Rectal smooth muscle tissue (tissue), 1 donor: ENCODE results near the gene CATSPER4.
"Not testable (repeated sequence)": the region's sequence is repeated elsewhere in the genome, so short reads cannot be mapped to it uniquely, and the experiment has no call there.

Experiments used
- H3K27ac ChIP-seq: one replicate; pipeline ENCODE4 v1.7.0; 2013; ENCODE audit warnings: low read depth, low read length, inconsistent platforms
- H3K27me3 ChIP-seq: one replicate; pipeline ENCODE4 v1.7.0; 2013; ENCODE audit warnings: low read length; ENCODE audit not compliant: control insufficient read depth, insufficient read depth
- H3K36me3 ChIP-seq: one replicate; pipeline ENCODE4 v1.7.0; 2013; ENCODE audit warnings: low read length; ENCODE audit not compliant: control insufficient read depth, insufficient read depth
- H3K4me1 ChIP-seq: one replicate; pipeline ENCODE4 v1.7.0; 2013; ENCODE audit warnings: low read length; ENCODE audit not compliant: control insufficient read depth, insufficient read depth
- H3K4me3 ChIP-seq: one replicate; pipeline ENCODE4 v1.7.0; 2013; ENCODE audit warnings: low read length
- H3K9ac ChIP-seq: one replicate; pipeline ENCODE4 v1.7.0; 2013; ENCODE audit warnings: low read length

The CATSPER4 gene

DNA sequence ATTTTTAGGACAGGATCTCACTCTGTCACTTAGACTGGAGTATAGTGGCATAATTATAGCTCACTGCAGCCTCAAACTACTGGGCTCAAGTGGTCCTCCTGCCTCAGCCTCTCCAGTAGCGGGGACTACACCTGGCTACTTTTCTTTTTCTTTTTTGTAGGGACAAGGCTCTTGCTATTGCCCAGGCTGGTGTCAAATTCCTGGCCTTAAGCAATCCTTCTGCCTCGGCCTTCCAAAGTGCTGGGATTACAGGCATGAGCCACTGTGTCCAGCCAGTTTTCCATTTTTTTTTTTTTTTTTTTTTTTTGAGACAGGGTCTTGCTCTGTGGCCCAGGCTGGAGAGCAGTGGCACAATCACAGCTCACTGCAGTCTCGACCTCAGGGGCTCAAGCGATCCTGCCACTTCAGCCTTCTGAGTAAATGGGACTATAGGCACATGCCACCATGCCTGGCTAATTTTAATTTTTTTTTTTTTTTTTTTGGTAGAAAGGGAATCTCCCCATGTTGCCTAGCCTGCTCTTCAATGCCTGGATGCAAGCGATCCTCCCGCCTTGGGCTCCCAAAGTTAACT is 23.0 kb downstream of the CATSPER4 start:
- no peak overlapping the region for H3K27ac ChIP-seq
- no peak overlapping the region for H3K9ac ChIP-seq
- no peaks in the 10 kb centered on the region for H3K27me3 ChIP-seq
- H3K36me3 ChIP-seq = no peaks in the 10 kb centered on the region
- H3K4me1 ChIP-seq = no peaks in the 10 kb centered on the region
- no peak overlapping the region for H3K4me3 ChIP-seq

DNA sequence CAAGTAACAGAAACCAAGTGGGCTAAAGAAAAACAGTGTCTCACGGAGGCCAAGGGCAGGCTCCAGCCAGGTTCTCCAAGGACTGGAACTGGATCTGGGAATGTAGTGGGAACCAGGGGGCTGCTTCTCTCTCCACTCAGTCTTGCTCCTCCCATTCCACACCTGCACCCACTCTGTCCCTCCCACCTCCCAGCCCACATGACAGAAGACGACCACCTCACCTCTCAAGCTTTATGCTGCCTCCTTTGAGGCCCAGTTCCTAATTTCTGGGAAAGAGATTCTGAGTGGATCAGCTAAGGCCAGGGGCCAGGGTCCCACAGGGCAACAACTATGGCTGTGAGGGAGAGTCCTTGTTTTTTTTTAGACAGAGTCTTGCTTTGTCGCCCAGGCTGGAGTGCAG is 24.8 kb downstream of the CATSPER4 start:
- no peaks in the 10 kb centered on the region for H3K4me1 ChIP-seq
- H3K27me3 ChIP-seq = no peaks in the 10 kb centered on the region
- no peak overlapping the region for H3K9ac ChIP-seq
- H3K27ac ChIP-seq = no peak overlapping the region
- H3K4me3 ChIP-seq = no peak overlapping the region
- H3K36me3 ChIP-seq = no peaks in the 10 kb centered on the region

DNA sequence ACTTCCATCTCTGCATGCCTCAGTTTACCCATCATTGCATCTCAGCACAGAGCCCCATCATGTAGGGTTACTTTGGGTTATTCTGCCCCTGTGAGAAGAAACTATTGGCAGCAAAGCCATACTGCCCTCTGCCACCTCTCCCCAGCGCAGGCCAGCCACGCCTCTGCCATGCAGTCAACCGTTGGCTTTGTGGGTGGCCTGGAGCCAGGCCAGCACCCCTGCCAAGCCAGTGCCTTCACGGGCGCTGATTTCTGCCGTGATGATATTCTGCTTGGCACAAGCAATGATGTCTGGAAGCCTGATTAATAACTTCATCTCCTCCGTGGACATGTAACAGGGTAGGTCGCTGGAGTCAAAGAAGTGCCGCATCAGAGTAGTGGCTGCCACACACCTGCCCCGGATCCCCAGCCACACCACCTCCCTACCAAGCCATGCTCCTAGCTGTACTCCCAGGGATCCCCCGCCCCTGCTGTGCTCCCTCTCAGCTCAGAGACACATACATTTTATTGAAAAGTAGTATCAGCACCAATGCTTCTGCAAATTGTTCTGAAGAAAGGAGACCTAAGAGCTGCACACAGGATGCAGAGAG is 28.6 kb downstream of the CATSPER4 start:
- Histone ChIP-seq H3K36me3 (no peaks in the 10 kb centered on the region), H3K27ac (no peak overlapping the region)

DNA sequence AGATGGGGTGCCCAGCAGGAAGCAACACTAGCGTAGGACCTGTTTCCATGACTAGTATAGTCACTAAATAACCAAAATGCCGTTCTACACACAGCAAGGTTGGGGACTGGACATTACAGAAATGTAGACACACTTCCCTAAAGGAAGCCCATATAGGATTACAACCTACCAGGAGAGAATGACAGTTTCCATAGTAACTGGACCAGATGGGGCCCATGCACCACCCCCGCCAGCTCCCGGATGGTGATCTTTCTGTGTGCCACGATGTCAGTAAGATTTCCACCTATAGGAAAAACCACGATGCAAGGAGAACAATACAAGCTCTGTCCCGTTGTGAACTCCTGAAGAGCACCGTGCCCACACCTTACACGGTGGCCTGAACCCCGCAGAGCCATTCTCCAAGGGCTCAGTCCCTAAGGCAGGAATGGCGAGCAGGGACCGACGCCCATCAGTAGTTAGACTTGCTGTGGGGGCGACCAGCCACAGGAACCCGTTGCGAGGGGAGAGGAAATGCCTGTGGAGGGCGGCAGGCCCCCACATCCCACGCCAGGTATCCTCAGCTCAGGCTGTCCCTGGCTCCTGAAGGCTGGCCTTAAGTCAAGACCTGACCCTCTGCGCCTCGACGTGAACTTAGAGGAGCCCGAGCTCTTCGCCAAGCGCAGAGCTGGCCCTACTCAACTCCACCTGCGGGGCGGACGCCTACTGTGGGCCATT is 30.0 kb downstream of the CATSPER4 start:
- H3K27ac ChIP-seq = no peak overlapping the region
- H3K4me3 ChIP-seq = no peak overlapping the region

More for the DNA sequence above, 28.6 kb downstream of the CATSPER4 start:
- no peak overlapping the region for H3K9ac ChIP-seq
- H3K27me3 ChIP-seq = no peaks in the 10 kb centered on the region
- H3K4me3 ChIP-seq = no peak overlapping the region
- H3K4me1 ChIP-seq = no peaks in the 10 kb centered on the region

DNA sequence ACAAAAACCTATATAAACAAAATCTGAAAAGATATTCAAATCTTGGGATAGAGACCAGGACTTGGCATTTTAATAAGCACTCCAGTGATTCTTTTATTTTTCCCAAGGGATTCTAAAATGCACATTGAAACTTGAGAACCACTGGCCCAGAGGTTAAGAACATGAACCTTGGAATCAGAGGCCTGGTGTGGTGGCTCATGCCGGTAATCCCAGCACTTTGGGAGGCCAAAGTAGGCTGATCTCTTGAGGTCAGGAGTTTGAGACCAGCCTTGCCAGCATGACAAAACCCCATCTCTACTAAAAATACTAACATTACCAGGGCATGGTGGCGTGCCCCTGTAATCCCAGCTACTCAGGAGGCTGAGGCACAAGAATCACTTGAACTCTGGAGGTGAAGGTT is 30.7 kb downstream of the CATSPER4 start:
- H3K27me3 ChIP-seq = no peaks in the 10 kb centered on the region
- H3K4me3 ChIP-seq = no peak overlapping the region
- no peaks in the 10 kb centered on the region for H3K36me3 ChIP-seq
- no peak overlapping the region for H3K9ac ChIP-seq
- H3K27ac ChIP-seq = no peak overlapping the region
- H3K4me1 ChIP-seq = no peaks in the 10 kb centered on the region

More for the DNA sequence above, 30.0 kb downstream of the CATSPER4 start:
- no peaks in the 10 kb centered on the region for H3K4me1 ChIP-seq
- H3K27me3 ChIP-seq = no peaks in the 10 kb centered on the region
- no peak overlapping the region for H3K9ac ChIP-seq
- no peaks in the 10 kb centered on the region for H3K36me3 ChIP-seq

DNA sequence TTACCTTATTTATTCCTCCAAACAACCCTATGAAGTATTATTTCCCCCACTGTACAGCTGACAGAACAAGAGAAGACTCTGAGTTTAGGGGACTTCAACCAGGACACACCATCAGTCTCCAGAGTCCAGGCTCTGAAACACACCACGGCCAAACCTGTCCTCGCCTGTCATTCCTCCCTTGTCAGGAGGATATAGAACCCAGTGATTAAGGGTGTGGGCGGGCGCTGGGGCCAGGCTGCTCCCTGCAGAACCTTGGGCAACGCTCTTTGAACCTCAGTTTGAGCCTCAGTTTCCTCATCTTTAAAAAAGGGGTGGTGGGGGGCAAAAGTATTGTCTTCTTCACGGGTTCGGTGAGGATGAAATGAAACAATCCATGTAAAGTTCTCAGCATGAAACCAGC is 34.2 kb downstream of the CATSPER4 start:
- no peak overlapping the region for H3K9ac ChIP-seq
- peaks cover 2% of the 10 kb centered on the region for H3K27me3 ChIP-seq
- H3K27ac ChIP-seq = no peak overlapping the region
- no peaks in the 10 kb centered on the region for H3K4me1 ChIP-seq
- no peak overlapping the region for H3K4me3 ChIP-seq
- no peaks in the 10 kb centered on the region for H3K36me3 ChIP-seq

DNA sequence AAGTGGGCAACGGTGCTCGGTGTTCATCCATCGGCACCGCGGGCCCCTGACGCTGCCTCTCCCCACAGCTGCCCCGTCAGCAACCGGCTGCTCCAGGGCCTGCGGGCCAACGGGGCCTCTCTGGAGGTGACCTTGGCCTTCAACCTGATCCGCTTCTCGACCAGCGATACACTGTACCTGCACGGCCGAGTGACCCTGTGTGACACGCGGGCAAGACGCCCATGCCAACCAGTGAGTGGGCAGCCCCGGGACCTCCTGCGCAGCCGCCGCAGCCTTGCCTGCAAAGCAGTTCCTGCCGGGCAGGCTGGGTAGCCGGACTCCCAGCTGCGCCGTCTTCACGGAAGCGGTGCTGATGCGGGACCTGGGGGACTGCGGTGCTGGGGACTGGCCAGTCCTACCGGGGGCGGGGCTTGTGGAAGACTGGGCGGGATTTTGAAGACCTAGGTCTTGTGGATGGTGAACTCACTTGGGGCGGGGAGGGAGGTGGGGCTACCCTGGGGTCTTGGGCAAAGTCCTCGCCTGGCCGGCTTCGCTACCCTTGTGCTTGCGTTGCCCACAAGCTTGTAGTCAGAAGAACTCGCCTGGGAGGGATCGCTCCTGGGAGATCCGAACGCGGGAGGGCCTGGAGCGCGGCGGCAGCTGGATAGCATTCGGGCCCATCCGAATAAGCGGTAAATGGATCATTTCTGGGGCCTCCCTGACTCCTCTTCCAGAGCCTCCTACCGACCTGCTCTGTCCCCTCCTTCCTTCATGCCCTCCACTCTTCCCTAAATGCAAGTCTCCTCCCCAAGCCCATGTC is 34.8 kb downstream of the CATSPER4 start:
- Histone ChIP-seq H3K36me3 (no peaks in the 10 kb centered on the region), H3K9ac (no peak overlapping the region), H3K27ac (no peak overlapping the region), H3K4me3 (peak overlapping the region; percentile 52), H3K27me3 (peaks cover 2% of the 10 kb centered on the region), H3K4me1 (no peaks in the 10 kb centered on the region)

DNA sequence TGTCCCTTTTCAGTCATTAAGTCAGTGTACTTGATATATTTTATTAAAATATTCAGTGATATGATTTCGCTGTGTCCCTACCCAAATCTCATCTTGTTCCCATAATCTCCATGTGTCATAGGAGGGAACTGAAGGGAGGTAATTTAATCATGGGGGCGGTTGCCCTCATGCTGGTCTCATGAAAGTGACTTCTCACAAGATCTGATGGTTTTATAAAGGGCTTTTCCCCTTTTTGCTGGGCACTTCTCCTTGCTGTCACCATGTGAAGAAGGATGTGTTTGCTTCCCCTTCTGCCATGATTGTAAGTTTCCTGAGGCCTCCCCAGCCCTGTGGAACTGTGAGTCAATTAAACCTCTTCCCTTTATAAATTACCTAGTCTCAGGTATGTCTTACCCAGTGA is 40.3 kb downstream of the CATSPER4 start:
- H3K27me3 ChIP-seq, H3K9ac ChIP-seq, H3K4me1 ChIP-seq, H3K36me3 ChIP-seq, H3K27ac ChIP-seq, H3K4me3 ChIP-seq: not testable (repeated sequence)

DNA sequence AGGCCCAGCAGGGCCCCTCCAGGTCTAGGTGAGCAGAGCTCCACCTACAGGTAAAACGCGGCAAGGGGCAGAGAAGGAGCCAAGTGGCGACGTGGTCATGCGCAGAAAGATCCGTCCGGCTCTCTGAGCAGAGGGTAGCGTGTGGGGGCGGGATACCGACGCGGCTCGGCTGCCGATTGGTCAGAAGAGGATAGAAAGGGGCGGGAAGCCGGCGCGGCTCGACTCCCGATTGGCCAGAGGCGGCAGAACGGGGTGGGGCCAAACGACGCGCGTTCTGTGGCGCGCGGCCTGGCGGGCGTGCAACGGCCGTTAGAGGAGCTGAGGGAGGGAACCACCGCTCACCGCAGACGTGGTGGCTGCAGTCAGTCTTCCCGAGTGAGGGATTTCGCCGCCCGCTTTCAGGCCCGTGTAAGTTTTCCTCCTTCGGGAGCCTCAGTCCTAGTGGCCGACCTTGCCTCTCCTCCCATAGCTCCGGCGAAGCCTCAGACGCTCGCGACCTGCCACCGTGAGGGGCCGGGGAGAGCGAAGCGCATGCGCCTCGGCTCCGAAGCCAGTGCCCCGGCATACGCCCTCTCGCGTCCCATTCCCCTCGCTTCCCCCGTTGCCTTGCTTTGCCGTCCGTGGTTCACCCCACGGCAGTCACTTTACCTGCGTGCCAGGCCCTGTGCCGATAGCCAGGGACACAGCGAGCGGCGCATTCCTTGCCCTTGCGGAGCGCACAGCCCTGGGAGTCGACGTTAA is 43.7 kb downstream of the CATSPER4 start, which contains the start of gene CEP85:
CEP85 (plus strand) TSS at position 298 of the 741 bp plus-strand sequence. CDS start 5,584 bp downstream, outside the sequence.
- H3K4me1 ChIP-seq = peaks cover 3% of the 10 kb centered on the region
- H3K36me3 ChIP-seq = no peaks in the 10 kb centered on the region
- H3K4me3 ChIP-seq = peak within 1 kb of the TSS; percentile 99
- no peaks in the 10 kb centered on the region for H3K27me3 ChIP-seq
- H3K9ac ChIP-seq = peak within 1 kb of the TSS; percentile 97
- peak within 1 kb of the TSS; percentile 94 for H3K27ac ChIP-seq

DNA sequence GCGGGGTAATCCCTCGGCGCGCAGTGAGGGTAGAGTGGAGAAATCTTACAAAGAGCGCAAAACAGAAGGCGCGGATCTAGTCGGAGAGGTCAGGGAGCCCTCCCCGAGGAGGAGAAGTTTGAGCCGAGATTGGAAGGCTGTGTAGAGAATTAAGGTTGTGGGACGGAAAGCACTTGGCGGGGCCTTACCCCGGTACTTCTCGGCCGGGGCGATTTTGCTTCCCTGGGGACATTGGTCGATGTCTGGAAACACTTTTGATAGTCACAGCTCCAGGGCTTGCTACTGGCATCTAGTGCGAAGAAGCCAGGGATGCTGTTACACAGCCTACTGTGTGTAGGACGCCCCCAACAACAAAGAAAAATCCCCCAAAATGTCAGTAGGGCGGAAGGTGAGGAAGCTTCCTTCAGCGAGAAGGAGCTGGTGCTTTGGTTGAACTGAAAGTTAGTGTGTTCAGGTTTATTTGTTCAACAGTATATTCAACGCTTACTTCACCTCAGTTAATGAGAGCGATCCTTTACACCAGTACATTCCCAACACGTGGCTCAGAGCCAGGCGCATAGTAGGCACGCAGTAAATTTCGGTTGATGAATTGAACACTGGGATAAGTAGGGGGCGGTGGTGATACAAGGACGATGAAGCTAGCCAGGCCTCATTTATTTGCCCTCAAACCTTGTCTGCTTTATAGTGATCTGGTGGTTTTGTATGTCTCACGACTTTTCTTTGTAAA is 44.4 kb downstream of the CATSPER4 start:
- Histone ChIP-seq H3K4me3 (peak overlapping the region; percentile 99), H3K27ac (peak overlapping the region; percentile 94), H3K4me1 (peaks cover 3% of the 10 kb centered on the region), H3K27me3 (no peaks in the 10 kb centered on the region), H3K9ac (peak overlapping the region; percentile 97), H3K36me3 (no peaks in the 10 kb centered on the region)

DNA sequence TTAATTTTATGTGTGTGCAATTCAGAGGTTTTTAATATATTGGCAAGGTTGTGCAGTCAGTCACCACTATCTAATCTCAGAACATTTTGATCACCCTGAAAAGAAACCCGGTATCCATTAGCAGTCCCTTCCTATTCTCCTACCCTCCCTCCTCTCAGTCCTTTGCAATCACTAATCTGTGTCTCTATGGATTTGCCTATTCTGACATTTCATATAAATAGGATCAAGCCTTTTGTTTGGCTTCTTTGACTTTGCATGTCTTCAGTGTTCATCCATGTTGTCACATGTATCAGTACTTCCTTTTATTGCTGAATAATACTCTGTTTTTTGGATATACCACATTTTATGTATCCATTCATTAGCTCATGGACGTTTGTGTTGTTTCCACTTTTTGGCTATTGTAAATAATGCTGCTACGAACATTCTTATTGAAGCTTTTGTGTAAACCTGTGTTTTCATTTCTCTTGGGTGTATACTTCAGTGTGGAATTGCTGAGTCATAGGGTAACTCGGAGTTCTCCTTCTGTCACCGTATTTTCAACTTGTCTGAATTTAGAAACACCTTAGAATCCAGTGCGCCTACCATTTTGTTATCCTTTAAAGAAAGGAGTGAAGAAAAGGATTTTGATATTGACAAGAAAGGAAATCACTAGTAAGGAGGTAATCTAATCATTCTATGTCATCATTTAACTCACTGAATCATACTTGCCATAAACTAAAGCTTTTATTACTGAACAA is 47.0 kb downstream of the CATSPER4 start:
- peaks cover 3% of the 10 kb centered on the region for H3K4me1 ChIP-seq

More for the DNA sequence above, 47.0 kb downstream of the CATSPER4 start:
- Histone ChIP-seq H3K36me3 (no peaks in the 10 kb centered on the region), H3K27ac (no peak overlapping the region), H3K4me3 (no peak overlapping the region), H3K27me3 (no peaks in the 10 kb centered on the region), H3K9ac (no peak overlapping the region)
